RWPE2 (cell line): ENCODE measurements around the gene LHX3.

ENCODE experiments used
- ATAC-seq: fragments of 200-7000 bp; cut with Tn5 transposase; 3 replicates; pipeline ENCODE4 v1.9.1; 2021; ENCODE audit warnings: low read depth
- DNase-seq: peaks from one replicate; pipeline ENCODE4 v3.0.0-alpha.2; 2020; ENCODE audit warnings: low spot score
- H3K27ac ChIP-seq: fragments of 450-650 bp; 2 replicates; pipeline ENCODE4 v1.5.1; 2017; ENCODE audit warnings: mild to moderate bottlenecking; ENCODE audit not compliant: poor library complexity, severe bottlenecking
- H3K27me3 ChIP-seq: fragments of 250-450 bp; sonication (Bioruptor Pico); 2 replicates; pipeline ENCODE4 v1.5.1; 2021; ENCODE audit warnings: mild to moderate bottlenecking, moderate library complexity; ENCODE audit not compliant: insufficient read depth, poor library complexity, severe bottlenecking
- H3K36me3 ChIP-seq: fragments of 250-450 bp; sonication (Bioruptor Pico); 2 replicates; pipeline ENCODE4 v1.5.1; 2020; ENCODE audit warnings: low read depth, mild to moderate bottlenecking, moderate library complexity
- H3K4me1 ChIP-seq: fragments of 250-450 bp; sonication (Bioruptor Pico); 2 replicates; pipeline ENCODE4 v1.5.1; 2021; ENCODE audit warnings: mild to moderate bottlenecking, moderate library complexity; ENCODE audit not compliant: insufficient read depth, poor library complexity, severe bottlenecking
- H3K4me3 ChIP-seq: fragments of 250-450 bp; sonication (Bioruptor Pico); 2 replicates; pipeline ENCODE4 v1.5.1; 2021; ENCODE audit warnings: mild to moderate bottlenecking, moderate library complexity; ENCODE audit not compliant: severe bottlenecking
- H3K9me3 ChIP-seq: fragments of 250-450 bp; sonication (Bioruptor Pico); 2 replicates; pipeline ENCODE4 v1.5.1; 2021; ENCODE audit warnings: mild to moderate bottlenecking, moderate library complexity; ENCODE audit not compliant: severe bottlenecking
- TF ChIP-seq, protein P1 (sequence below): fragments of 450-650 bp; IDR thresholded peaks from one replicate; pipeline ENCODE4 v1.5.1; 2017; ENCODE audit warnings: mild to moderate bottlenecking, moderate library complexity; ENCODE audit not compliant: poor library complexity, severe bottlenecking

Gene LHX3

DNA sequence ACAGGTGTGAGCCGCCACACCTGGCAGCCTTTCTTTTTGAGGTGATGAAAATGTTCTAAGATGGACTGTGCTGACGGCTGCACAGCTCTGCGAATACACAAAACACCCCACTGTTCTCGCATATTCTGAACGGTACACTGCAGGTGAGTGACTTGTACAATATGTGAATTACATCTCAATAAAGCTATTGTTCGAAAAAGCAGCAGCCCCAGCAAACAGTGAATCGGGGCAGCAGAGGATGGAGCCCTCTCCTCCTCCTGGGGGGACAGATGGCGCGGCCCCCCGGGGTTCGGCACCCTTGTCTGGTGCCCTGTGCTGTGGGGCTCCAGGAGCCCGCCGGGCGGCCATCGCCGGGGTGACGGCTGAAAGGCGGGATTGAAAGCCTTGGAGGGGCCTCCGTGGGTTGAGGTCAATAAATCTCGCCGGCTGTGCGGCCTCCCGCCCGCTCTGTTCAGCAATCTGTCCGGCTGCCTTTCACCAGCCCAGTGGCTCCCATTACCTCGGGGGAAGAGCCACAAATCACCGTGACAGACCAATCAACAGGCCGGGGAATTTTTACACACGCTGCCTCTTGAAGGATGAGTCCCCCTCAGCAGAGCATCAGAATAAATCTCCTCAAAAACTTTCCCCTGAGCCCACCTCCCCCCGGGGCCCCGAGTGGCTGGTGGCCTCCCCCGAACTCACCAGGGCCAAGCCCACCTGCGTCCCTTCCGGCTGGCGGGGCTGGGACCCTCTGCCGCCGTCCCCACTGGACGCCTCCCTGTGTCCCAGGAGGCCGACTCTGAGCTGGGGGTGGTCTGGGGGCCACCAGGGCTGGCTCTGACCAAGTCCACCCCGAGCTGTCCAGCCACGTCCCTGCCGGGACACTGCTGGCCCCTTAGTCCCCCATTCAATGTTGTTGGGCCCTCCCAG, 48.5 kb downstream of the LHX3 start:
- Histone ChIP-seq H3K4me3 (no peak overlapping the region), H3K36me3 (no peaks in the 10 kb centered on the region), H3K4me1 (no peaks in the 10 kb centered on the region), H3K9me3 (no peaks in the 10 kb centered on the region), H3K27ac (no peak overlapping the region), H3K27me3 (peaks cover 38% of the 10 kb centered on the region)
- no peak for ATAC-seq
- TF ChIP-seq, protein P1, sequence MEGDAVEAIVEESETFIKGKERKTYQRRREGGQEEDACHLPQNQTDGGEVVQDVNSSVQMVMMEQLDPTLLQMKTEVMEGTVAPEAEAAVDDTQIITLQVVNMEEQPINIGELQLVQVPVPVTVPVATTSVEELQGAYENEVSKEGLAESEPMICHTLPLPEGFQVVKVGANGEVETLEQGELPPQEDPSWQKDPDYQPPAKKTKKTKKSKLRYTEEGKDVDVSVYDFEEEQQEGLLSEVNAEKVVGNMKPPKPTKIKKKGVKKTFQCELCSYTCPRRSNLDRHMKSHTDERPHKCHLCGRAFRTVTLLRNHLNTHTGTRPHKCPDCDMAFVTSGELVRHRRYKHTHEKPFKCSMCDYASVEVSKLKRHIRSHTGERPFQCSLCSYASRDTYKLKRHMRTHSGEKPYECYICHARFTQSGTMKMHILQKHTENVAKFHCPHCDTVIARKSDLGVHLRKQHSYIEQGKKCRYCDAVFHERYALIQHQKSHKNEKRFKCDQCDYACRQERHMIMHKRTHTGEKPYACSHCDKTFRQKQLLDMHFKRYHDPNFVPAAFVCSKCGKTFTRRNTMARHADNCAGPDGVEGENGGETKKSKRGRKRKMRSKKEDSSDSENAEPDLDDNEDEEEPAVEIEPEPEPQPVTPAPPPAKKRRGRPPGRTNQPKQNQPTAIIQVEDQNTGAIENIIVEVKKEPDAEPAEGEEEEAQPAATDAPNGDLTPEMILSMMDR, result no peak
- no peak for DNase-seq

DNA sequence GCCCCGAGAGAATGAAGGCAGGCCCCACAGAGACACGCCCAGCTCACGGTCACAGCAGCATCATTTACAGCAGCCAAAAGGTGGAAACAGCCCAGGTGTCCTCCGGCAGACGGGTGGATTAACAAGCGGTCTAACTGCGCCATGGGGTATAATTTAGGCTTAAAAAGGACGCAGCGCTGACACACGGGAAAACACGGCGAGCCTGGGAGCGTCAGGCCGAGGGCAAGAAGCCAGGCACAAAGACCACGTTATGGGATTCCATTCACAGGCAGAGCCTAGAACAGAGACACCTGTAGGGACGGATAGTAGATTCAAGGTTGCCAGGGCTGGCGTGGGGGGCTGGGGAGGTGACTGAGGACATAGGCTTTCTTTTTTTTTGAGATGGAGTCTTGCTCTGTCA, 49.4 kb downstream of the LHX3 start:
- no peak overlapping the region for H3K4me3 ChIP-seq
- H3K36me3 ChIP-seq, result no peaks in the 10 kb centered on the region
- ATAC-seq (no peak), DNase-seq (no peak)
- H3K4me1 ChIP-seq, result no peaks in the 10 kb centered on the region
- H3K27me3 ChIP-seq, result peaks cover 38% of the 10 kb centered on the region
- no peak overlapping the region for H3K27ac ChIP-seq
- H3K9me3 ChIP-seq, result no peaks in the 10 kb centered on the region
- TF ChIP-seq, protein P1, result no peak

DNA sequence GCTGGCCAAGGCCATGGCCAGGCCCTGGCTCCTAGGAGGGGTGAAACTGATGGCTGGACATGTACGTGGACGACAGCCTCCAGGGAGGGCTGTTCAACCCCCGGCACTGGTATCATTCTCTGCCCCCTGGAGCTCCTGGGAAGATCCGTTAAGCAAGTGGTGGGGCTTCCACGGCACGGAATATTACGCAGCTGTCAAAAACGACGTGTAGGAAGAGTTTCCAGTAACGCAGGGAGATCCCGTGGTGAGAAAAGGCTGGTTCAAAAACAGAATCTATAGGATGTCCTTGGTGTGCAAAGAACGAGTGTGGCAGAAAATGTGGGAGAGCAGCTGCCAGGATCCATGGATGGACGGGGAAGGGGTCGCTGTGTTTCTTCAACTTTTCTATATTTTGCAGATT, 50.0 kb downstream of the LHX3 start:
- no peak for DNase-seq
- Histone ChIP-seq H3K27ac (no peak overlapping the region), H3K4me1 (no peaks in the 10 kb centered on the region), H3K36me3 (no peaks in the 10 kb centered on the region), H3K9me3 (no peaks in the 10 kb centered on the region), H3K27me3 (peaks cover 38% of the 10 kb centered on the region), H3K4me3 (no peak overlapping the region)
- TF ChIP-seq, protein P1, result no peak
- ATAC-seq, result no peak

DNA sequence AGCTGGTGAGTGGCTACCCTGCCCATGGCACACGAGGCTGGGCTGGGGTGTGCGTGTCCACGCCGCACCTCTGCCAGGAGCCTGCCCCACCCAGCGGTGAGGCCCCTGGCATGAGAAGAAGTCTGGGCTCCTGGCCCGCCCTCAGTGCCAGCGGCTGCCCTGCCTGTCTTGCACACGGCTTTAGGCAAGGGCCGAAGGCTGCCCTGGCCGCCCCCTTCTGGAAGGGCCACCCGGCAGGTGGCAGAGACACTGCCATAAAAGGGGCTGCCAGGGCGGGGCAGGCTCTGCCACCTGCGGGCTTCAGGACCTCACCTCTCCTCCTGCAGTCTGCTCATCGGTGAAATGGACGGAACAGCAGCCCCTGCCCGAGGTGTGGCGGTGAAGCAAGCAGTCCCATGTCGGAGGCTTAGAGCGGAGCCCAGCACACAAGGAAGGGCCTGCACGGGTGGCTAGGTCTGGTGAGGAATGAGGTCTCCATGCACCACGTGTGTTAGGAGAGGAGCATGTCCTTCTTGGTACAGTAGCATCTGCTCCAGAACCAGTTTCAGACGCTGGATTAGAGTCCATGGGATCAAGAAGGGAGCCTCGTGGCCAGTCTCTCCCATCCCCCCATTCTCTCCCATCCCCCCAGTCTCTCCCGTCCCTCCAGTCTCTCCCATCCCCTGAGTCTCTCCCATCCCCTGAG, 51.4 kb downstream of the LHX3 start:
- peaks cover 36% of the 10 kb centered on the region for H3K27me3 ChIP-seq
- no peak overlapping the region for H3K27ac ChIP-seq
- TF ChIP-seq, protein P1, result no peak
- H3K4me1 ChIP-seq, result no peaks in the 10 kb centered on the region
- H3K9me3 ChIP-seq, result no peaks in the 10 kb centered on the region
- H3K4me3 ChIP-seq, result no peak overlapping the region
- no peak for DNase-seq
- ATAC-seq, result peak; percentile 32; the same call in 2 of the 3 replicates
- no peaks in the 10 kb centered on the region for H3K36me3 ChIP-seq
